Smooth muscle cell of the brain vasculature (primary cell): Measurements from ENCODE around the gene PLA2G4A.

Experiments used
- DNase-seq: peaks from one replicate; pipeline ENCODE4 v3.0.0-alpha.2; 2012; ENCODE audit warnings: low read depth, low spot score

The PLA2G4A gene

GRCh38 chr1:186828611-186829454 is at the start of gene PLA2G4A:
PLA2G4A (plus strand) TSS chr1:186828949; CDS start chr1:186854355, 25,406 bp downstream.
- peak; percentile 50 for DNase-seq

GRCh38 chr1:186780076-186780475 is 48.7 kb upstream of the PLA2G4A start:
- DNase-seq = no peak

GRCh38 chr1:186781730-186782129 is 47.0 kb upstream of the PLA2G4A start:
- no peak for DNase-seq

GRCh38 chr1:186782791-186783190 is 46.0 kb upstream of the PLA2G4A start:
- DNase-seq = no peak

- no peak for DNase-seq
Measured at GRCh38 chr1:186783193-186783592, 45.6 kb upstream of the PLA2G4A start.

- DNase-seq = no peak
Measured at GRCh38 chr1:186785503-186785902, 43.2 kb upstream of the PLA2G4A start.

- no peak for DNase-seq
Measured at GRCh38 chr1:186790101-186790500, 38.6 kb upstream of the PLA2G4A start.

- no peak for DNase-seq
Measured at GRCh38 chr1:186792870-186793581, 35.7 kb upstream of the PLA2G4A start.

- DNase-seq = no peak
Measured at GRCh38 chr1:186793582-186793927, 35.2 kb upstream of the PLA2G4A start.

- DNase-seq = no peak
Measured at GRCh38 chr1:186798960-186799688, 29.6 kb upstream of the PLA2G4A start.

GRCh38 chr1:186799689-186800054 is 29.1 kb upstream of the PLA2G4A start:
- DNase-seq = no peak

GRCh38 chr1:186802388-186802787 is 26.4 kb upstream of the PLA2G4A start:
- DNase-seq = no peak

GRCh38 chr1:186804679-186805078 is 24.1 kb upstream of the PLA2G4A start:
- no peak for DNase-seq

GRCh38 chr1:186806477-186806876 is 22.3 kb upstream of the PLA2G4A start:
- DNase-seq = no peak

- no peak for DNase-seq
Measured at GRCh38 chr1:186807163-186807562, 21.6 kb upstream of the PLA2G4A start.

- DNase-seq = no peak
Measured at GRCh38 chr1:186811892-186812291, 16.9 kb upstream of the PLA2G4A start.

GRCh38 chr1:186812570-186812969 is 16.2 kb upstream of the PLA2G4A start:
- DNase-seq = peak; percentile 62

- no peak for DNase-seq
Measured at GRCh38 chr1:186813420-186813819, 15.3 kb upstream of the PLA2G4A start.

GRCh38 chr1:186819126-186819525 is 9.6 kb upstream of the PLA2G4A start:
- DNase-seq = peak; percentile 57

- no peak for DNase-seq
Measured at GRCh38 chr1:186819563-186819962, 9.2 kb upstream of the PLA2G4A start.

GRCh38 chr1:186829686-186830587 is 1.2 kb downstream of the PLA2G4A start:
- no peak for DNase-seq
